Medulla oblongata (tissue), 1 donor: ENCODE data around the gene KCNJ10.

ENCODE experiments used
- DNase-seq: peaks from one replicate; pipeline ENCODE4 v3.0.0-alpha.2; 2015; ENCODE audit errors: extremely low spot score

KCNJ10 gene

GRCh38 chr1:160099716-160100375 lies 29.9 kb upstream of the KCNJ10 start:
- DNase-seq = no peak

- DNase-seq = peak; percentile 97
These were observed 29.0 kb upstream of the KCNJ10 start for GRCh38 chr1:160098852-160099561.

- DNase-seq = peak; percentile 84
These were observed 28.2 kb upstream of the KCNJ10 start, which contains the start of gene IGSF8 for GRCh38 chr1:160097911-160098851. Gene IGSF8, minus strand, starts transcription at chr1:160098619. Its CDS starts 147 bp downstream, at chr1:160098472.

- peak; percentile 41 for DNase-seq
These were observed 27.4 kb upstream of the KCNJ10 start for GRCh38 chr1:160097151-160097910.

- peak; percentile 43 for DNase-seq
These were observed 26.5 kb upstream of the KCNJ10 start for GRCh38 chr1:160096274-160097116.

GRCh38 chr1:160095382-160096105 lies 25.6 kb upstream of the KCNJ10 start:
- DNase-seq = peak; percentile 93

- no peak for DNase-seq
These were observed 24.8 kb upstream of the KCNJ10 start for GRCh38 chr1:160094806-160095205.

- no peak for DNase-seq
These were observed 24.3 kb upstream of the KCNJ10 start for GRCh38 chr1:160094291-160094625.

- DNase-seq = no peak
These were observed 23.8 kb upstream of the KCNJ10 start for GRCh38 chr1:160093624-160094290.

- no peak for DNase-seq
These were observed 23.1 kb upstream of the KCNJ10 start for GRCh38 chr1:160093069-160093395.

GRCh38 chr1:160092366-160093068 lies 22.6 kb upstream of the KCNJ10 start:
- no peak for DNase-seq

GRCh38 chr1:160091666-160092223 lies 21.8 kb upstream of the KCNJ10 start:
- no peak for DNase-seq

- DNase-seq = no peak
These were observed 20.8 kb upstream of the KCNJ10 start for GRCh38 chr1:160090760-160091159.

- DNase-seq = no peak
These were observed 19.9 kb upstream of the KCNJ10 start for GRCh38 chr1:160089883-160090282.

GRCh38 chr1:160087118-160087662 lies 17.2 kb upstream of the KCNJ10 start:
- no peak for DNase-seq

GRCh38 chr1:160086456-160086892 lies 16.5 kb upstream of the KCNJ10 start:
- peak; percentile 53 for DNase-seq

- DNase-seq = peak; percentile 93
These were observed 15.9 kb upstream of the KCNJ10 start for GRCh38 chr1:160085686-160086455.
